CD4-positive, alpha-beta T cell treated with Interleukin-6 for 4 hours (primary cell): ENCODE data around the gene PDCD2.
"Not testable (repeated sequence)": the region's sequence is repeated elsewhere in the genome, so short reads cannot be mapped to it uniquely, and the experiment has no call there.

ENCODE experiments used
- DNase-seq: peaks from one replicate; pipeline ENCODE4 v3.0.0-alpha.2; 2020; ENCODE audit warnings: mixed read lengths

Gene PDCD2

DNA sequence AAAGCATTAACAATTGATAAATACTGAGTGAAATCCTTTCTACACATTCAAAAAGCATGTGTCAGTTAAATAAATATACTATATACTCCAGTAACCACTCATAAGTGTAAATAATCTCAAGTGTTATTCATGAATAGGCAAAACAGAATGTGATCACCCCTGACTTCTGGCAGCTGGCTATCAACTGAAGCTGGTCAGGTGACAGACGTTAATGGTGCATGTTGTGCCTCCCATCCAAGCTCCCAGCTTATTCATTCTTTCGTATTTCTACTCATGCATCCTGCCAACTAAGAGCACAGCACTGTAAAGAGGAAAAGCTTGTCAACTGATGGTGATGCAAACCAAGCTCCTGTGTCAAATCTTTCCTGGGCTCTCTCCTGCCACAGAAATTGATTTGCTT lies 39.0 kb downstream of the PDCD2 start:
- no peak for DNase-seq

- no peak for DNase-seq
These were observed 42.3 kb downstream of the PDCD2 start for GRCh38 chr6:170542031-170542719.

DNA sequence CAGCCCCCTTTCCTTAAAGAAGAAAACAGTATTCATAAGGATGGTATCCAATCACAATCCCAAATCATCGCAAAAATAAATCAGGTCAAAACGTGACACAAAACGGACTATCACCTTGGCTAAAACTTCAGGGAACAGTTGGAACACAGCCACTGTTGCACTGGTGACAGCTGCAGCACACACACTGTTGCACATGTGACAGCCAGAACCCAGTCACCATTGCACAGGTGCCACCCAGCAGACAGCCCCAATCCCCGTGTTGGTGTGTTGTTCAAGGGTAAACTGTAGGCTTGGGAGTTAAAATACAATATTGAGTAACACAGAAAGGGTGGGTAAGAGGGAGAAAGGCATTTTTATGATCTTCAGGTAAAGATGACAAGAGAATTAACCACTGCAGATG lies 47.1 kb downstream of the PDCD2 start:
- no peak for DNase-seq

DNA sequence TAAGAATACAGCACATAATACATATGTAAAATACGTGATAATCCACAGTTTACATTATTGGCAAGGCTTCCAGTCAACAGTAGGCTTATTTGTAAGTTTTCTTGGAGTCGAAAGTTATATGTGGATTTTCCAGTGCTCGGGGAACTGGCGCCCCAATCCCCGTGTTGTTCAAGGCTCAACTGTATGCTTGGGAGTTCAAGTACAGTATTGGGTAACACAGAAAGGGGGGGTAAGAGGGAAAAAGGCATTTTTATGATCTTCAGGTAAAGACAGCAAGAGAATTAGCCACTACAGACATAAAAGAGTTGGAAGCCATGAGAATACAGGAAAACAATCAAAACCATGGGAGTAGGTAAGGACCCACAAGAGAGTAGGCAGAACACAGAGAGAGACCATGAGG lies 47.8 kb downstream of the PDCD2 start:
- no peak for DNase-seq

DNA sequence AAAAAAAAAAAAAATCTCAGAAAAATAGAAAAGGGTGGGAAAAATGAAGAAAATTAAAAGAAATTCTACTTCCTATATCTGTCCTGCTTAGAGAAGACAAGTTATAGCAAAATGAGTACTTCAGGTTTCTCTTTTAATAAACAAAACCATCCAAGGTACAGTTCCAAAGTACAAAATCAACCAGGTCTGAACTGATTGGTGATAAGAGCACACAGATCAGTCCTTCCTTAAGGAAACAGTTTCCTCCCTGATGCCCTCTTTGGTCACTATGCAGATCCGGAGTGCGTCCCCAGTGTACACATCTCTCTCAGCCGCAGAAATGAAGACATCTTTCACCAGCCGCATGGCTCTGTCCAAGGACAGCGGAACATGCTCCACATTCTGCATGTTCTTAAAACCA lies 49.4 kb downstream of the PDCD2 start:
- DNase-seq, result no peak

GRCh38 chr6:170533792-170534191 lies 50.6 kb downstream of the PDCD2 start:
- DNase-seq, result no peak

DNA sequence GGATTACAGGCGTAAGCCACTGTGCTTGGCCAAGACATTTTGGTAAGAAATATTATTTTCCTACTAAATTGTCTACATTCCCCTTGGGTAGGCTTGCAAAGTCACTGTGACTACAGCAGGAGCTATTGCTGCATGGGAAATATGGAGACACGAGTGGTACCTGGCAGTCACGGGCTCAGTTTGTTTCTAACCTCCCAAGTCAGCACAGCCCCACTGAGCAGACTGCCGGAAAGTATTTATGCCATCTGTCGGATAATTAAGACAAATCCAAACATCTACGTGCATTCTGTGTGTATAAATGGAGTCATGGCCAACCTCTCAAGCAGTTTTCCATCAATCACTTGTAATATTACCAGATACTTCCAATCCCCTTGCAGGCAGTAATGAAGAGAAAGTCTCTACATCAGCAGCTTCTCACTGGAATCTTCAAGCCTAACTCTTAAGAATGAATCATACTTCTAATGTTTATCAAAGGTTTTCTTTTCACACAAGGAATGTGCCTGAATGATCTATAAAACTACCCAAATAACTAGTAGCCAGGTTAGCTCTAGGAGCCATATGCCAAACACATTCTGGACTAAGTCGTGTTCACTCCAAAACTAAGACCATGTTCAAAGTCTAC lies 51.5 kb downstream of the PDCD2 start:
- DNase-seq, result no peak

DNA sequence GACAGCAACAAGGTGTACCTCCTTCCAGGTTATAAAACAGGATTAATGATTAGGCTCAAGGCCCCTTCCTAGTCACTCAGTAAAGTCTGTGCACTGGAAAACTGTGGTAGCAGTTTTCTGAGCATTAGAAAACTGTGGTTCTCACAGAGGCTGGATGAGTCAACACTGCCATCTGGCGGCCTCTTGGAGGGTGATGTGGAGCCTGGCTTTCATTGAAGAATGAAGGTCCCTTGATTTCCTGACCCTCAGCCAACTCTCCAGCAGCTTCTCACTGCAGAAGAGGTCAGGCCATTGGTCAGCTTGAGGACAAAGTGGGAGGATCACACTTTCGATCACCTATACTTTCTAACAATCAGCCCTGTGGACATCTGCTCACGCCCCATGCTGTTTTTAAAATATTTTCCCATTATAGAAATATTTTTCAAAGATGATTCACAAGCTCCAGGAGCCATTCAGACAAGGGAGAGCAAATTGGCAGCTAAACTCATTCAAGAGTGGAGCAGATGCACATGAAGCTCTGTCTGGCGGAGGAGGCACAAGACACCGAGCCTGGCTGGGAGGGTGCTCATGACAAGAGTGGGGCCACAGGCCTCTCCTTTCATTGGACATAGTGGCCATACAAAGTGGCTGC lies 54.5 kb downstream of the PDCD2 start:
- DNase-seq, result peak; percentile 68

- DNase-seq, result not testable (repeated sequence)
These were observed 56.4 kb downstream of the PDCD2 start for GRCh38 chr6:170527995-170528394.

DNA sequence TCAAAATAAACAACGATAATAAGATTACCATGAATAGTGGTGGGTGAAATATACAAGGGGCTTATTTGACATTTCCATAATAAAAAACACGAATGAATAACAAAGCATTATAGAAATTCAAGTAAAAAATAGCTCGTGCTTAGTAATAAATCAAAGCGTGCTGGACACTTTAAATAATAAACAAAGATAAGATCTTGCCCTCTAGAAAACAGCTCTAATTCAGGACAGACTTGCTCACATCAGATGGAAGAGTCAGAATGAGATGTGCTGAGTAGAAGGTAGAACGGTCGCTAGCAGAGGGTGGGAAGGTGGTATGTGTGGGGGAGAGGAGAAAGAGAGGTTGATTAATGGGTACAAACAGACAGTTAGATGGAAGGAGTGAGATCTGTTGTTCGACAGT lies 58.6 kb downstream of the PDCD2 start:
- DNase-seq, result no peak
